H1 (cell line): Measurements from ENCODE around the gene CPNE4. TPM values are rescaled to one million over a fixed set of nuclear protein-coding genes. Genes with fewer than 3 reads are reported as not detected.

ENCODE experiments used
- CTCF ChIA-PET: fragments of 300-600 bp; sonication (Branson Sonifier 250); formaldehyde crosslinking; loops from one replicate; lab custom pipeline; 2021; ENCODE audit not compliant: partially characterized antibody; lab: Charles Lee
- POLR2A ChIA-PET: fragments of 300-600 bp; sonication (Branson Sonifier 250); formaldehyde crosslinking; loops from one replicate; lab custom pipeline; 2021; ENCODE audit warnings: inconsistent platforms; ENCODE audit not compliant: partially characterized antibody; lab: Charles Lee
- DNase-seq, 2 experiments: peaks; one replicate each; pipeline versions ENCODE4 v3.0.0 to v3.0.0-alpha.2; 2010 to 2022; ENCODE audit warnings: low spot score in 2 of 2, low read depth in 1 of 2, mixed read lengths in 1 of 2
- FAIRE-seq: peaks from 2 replicates; lab custom pipeline; 2011; peaks lifted over from hg19 to GRCh38; lab: Jason Lieb, UNC
- H2AFZ ChIP-seq: 2 replicates; pipeline ENCODE4 v1.8.1; 2012; ENCODE audit warnings: low read length, inconsistent platforms
- H2AK5ac ChIP-seq: 2 replicates; pipeline ENCODE4 v1.6.1; 2013; ENCODE audit warnings: low read depth, low read length
- H2BK120ac ChIP-seq: replicated peaks from 2 replicates; pipeline ENCODE3; 2013; ENCODE audit warnings: low read depth, low read length, inconsistent platforms
- H2BK12ac ChIP-seq: 2 replicates; pipeline ENCODE4 v1.6.1; 2013; ENCODE audit warnings: low read depth, low read length
- H2BK15ac ChIP-seq: 2 replicates; pipeline ENCODE4 v1.6.1; 2013; ENCODE audit warnings: low read length
- H2BK20ac ChIP-seq: 2 replicates; pipeline ENCODE4 v1.6.1; 2013; ENCODE audit warnings: low read length
- H2BK5ac ChIP-seq: 2 replicates; pipeline ENCODE4 v1.6.1; 2013; ENCODE audit warnings: low read depth, low read length
- H3K14ac ChIP-seq: 2 replicates; pipeline ENCODE4 v1.6.1; 2013; ENCODE audit warnings: inconsistent platforms; ENCODE audit not compliant: insufficient read length
- H3K18ac ChIP-seq: 2 replicates; pipeline ENCODE4 v1.6.1; 2013; ENCODE audit warnings: low read length; ENCODE audit errors: extremely low read depth
- H3K23ac ChIP-seq: 2 replicates; pipeline ENCODE4 v1.6.1; 2013; ENCODE audit warnings: inconsistent platforms; ENCODE audit not compliant: insufficient read length
- H3K23me2 ChIP-seq: 2 replicates; pipeline ENCODE4 v1.6.1; 2013; ENCODE audit warnings: low read depth, low read length
- H3K27ac ChIP-seq: 2 replicates; pipeline ENCODE4 v1.6.1; 2011; ENCODE audit warnings: low read depth, low read length, inconsistent platforms
- H3K27me3 ChIP-seq, 4 experiments: replicated peaks in 1 of 4; 1 replicate in 1 of 4; 2 replicates in 3 of 4; pipeline versions ENCODE4 v1.6.1 to v1.8.1; 2011 to 2013; ENCODE audit warnings: low read length in 3 of 4, mild to moderate bottlenecking in 3 of 4, inconsistent platforms in 2 of 4, mixed read lengths in 2 of 4, moderate library complexity in 1 of 4; ENCODE audit not compliant: control insufficient read depth in 3 of 4, insufficient read depth in 3 of 4; ENCODE audit errors: extremely low read depth in 1 of 4
- H3K36me3 ChIP-seq, 4 experiments: 2 replicates each; pipeline versions ENCODE4 v1.6.1 to v1.8.1; 2011 to 2013; ENCODE audit warnings: mild to moderate bottlenecking in 4 of 4, low read length in 3 of 4, moderate library complexity in 2 of 4, control low read depth in 1 of 4, inconsistent platforms in 1 of 4; ENCODE audit not compliant: insufficient read depth in 4 of 4, control insufficient read depth in 2 of 4
- H3K4ac ChIP-seq: replicated peaks from 2 replicates; pipeline ENCODE3; 2013; ENCODE audit warnings: low read length, low read depth, mixed read lengths, inconsistent platforms; ENCODE audit not compliant: insufficient read length
- H3K4me1 ChIP-seq, 4 experiments: replicated peaks in 1 of 4; 1 replicate in 1 of 4; 2 replicates in 3 of 4; pipeline versions ENCODE4 v1.6.1 to v1.8.1; 2011 to 2013; ENCODE audit warnings: low read length in 3 of 4, inconsistent platforms in 2 of 4, mixed read lengths in 1 of 4; ENCODE audit not compliant: insufficient read depth in 4 of 4, control insufficient read depth in 3 of 4
- H3K4me2 ChIP-seq, 2 experiments: 2 replicates each; pipeline versions ENCODE4 v1.6.1 to v1.8.1; 2011 to 2013; ENCODE audit warnings: low read depth in 2 of 2, low read length in 2 of 2, control low read depth in 1 of 2, inconsistent platforms in 1 of 2, mild to moderate bottlenecking in 1 of 2; ENCODE audit not compliant: insufficient read depth in 1 of 2
- H3K4me3 ChIP-seq, 4 experiments: fragments of 200-600, 300-600 bp in 1 of 4; sonication (generic), shearing (Covaris generic), sonication (Bioruptor Twin) in 1 of 4; 2 replicates each; pipeline versions ENCODE4 v1.5.1 to v1.8.1; 2011 to 2016; ENCODE audit warnings: low read length in 4 of 4, low read depth in 3 of 4, control low read depth in 2 of 4, inconsistent platforms in 2 of 4, mild to moderate bottlenecking in 2 of 4, mixed read lengths in 1 of 4, moderate library complexity in 1 of 4; ENCODE audit not compliant: insufficient read depth in 2 of 4; ENCODE audit errors: extremely low read depth in 1 of 4
- H3K56ac ChIP-seq: replicated peaks from 2 replicates; pipeline ENCODE3; 2013; ENCODE audit warnings: low read depth, mild to moderate bottlenecking, mixed read lengths, low read length, inconsistent platforms; ENCODE audit not compliant: insufficient read length
- H3K79me1 ChIP-seq: 2 replicates; pipeline ENCODE4 v1.6.1; 2013; ENCODE audit warnings: low read depth, low read length, control low read depth
- H3K79me2 ChIP-seq, 2 experiments: 2 replicates each; pipeline versions ENCODE4 v1.6.1 to v1.8.1; 2012 to 2013; ENCODE audit warnings: low read length in 2 of 2, mild to moderate bottlenecking in 2 of 2, inconsistent platforms in 1 of 2; ENCODE audit not compliant: insufficient read depth in 2 of 2, control insufficient read depth in 1 of 2
- H3K9ac ChIP-seq, 4 experiments: replicated peaks in 1 of 4; 1 replicate in 1 of 4; 2 replicates in 3 of 4; pipeline versions ENCODE4 v1.6.1 to v1.8.1; 2011 to 2013; ENCODE audit warnings: low read depth in 3 of 4, low read length in 3 of 4, control low read depth in 2 of 4, mild to moderate bottlenecking in 2 of 4, moderate library complexity in 2 of 4, inconsistent platforms in 1 of 4; ENCODE audit errors: extremely low read depth in 1 of 4
- H3K9me3 ChIP-seq, 2 experiments: 2 replicates each; pipeline versions ENCODE4 v1.6.1 to v1.8.1; 2012 to 2013; ENCODE audit warnings: mild to moderate bottlenecking in 2 of 2, moderate library complexity in 2 of 2, control low read depth in 1 of 2, inconsistent platforms in 1 of 2, low read depth in 1 of 2, low read length in 1 of 2, mixed read lengths in 1 of 2; ENCODE audit not compliant: insufficient read depth in 2 of 2
- H4K20me1 ChIP-seq, 2 experiments: replicated peaks in 1 of 2; 2 replicates each; pipeline versions ENCODE3 to v1.8.1; 2011 to 2013; ENCODE audit warnings: inconsistent platforms in 2 of 2, low read length in 2 of 2, mild to moderate bottlenecking in 1 of 2; ENCODE audit not compliant: insufficient read depth in 2 of 2, control insufficient read depth in 1 of 2
- H4K5ac ChIP-seq: 2 replicates; pipeline ENCODE4 v1.6.1; 2013; ENCODE audit warnings: low read length, low read depth, mixed read lengths, inconsistent platforms; ENCODE audit not compliant: insufficient read length
- H4K8ac ChIP-seq: 2 replicates; pipeline ENCODE4 v1.8.0; 2013; ENCODE audit warnings: mild to moderate bottlenecking, moderate library complexity, low read length, inconsistent platforms; ENCODE audit not compliant: insufficient read depth; ENCODE audit errors: extremely low read depth
- H4K91ac ChIP-seq: replicated peaks from 2 replicates; pipeline ENCODE3; 2013; ENCODE audit warnings: low read length, mixed read lengths, inconsistent platforms; ENCODE audit not compliant: insufficient read length
- CBX8 ChIP-seq: fragments of 300-800, 300-1000 bp; sonication (generic); IDR thresholded peaks from 2 replicates; pipeline ENCODE4 v1.7.1; 2016; ENCODE audit warnings: low read depth, low read length, borderline replicate concordance
- JUN ChIP-seq: IDR thresholded peaks from 2 replicates; pipeline ENCODE4 v1.6.1; 2011; ENCODE audit warnings: low read depth, mild to moderate bottlenecking, improper control_type of control experiment, low read length
- POLR2A ChIP-seq, 2 experiments: IDR thresholded peaks; 1 replicate in 1 of 2; 2 replicates in 1 of 2; pipeline ENCODE4 v1.6.1; 2011; ENCODE audit warnings: low read depth in 2 of 2, low read length in 2 of 2, mild to moderate bottlenecking in 2 of 2; ENCODE audit errors: control extremely low read depth in 1 of 2
- WGBS, 2 experiments: shearing (Covaris generic) in 1 of 2; methylation state at CpG; one replicate each; pipeline versions ENCODE4 v1.1.6 to v1.1.7; 2013 to 2015; ENCODE audit warnings: low lambda C conversion rate in 2 of 2, mixed read lengths in 2 of 2, inconsistent platforms in 1 of 2, low coverage in 1 of 2, missing lambda C conversion rate in 1 of 2; ENCODE audit not compliant: insufficient replicate concordance in 2 of 2, insufficient coverage in 1 of 2, insufficient read length in 1 of 2; ENCODE audit errors: extremely low coverage in 1 of 2, missing lambda C conversion rate in 1 of 2; 5-methylcytosine and 5-hydroxymethylcytosine counted together
- polyA plus RNA-seq, 7 experiments: library from polyadenylated mRNA; depleted of rRNA in 3 of 7; stranded (reverse) in 5 of 7; unstranded in 2 of 7; fragments of >200 nt in 5 of 7; fragments of 200-250 nt in 2 of 7; gene quantifications; 1 replicate in 5 of 7; 2 replicates in 1 of 7; 4 replicates in 1 of 7; pipeline versions ENCODE4 v1.2.1 to v1.2.3, GENCODE V29; 2011 to 2013; ENCODE audit warnings: missing spikeins in 2 of 7, mixed read lengths in 2 of 7
- total RNA-seq: library from RNA; stranded (reverse); fragmentation: NEBNext Ultra II Directional; extraction: Animal tissue kit (Norgen Biotek cat#: 25700); gene quantifications from 2 replicates; pipeline ENCODE4 v1.2.1, GENCODE V29; 2021
- TF ChIP-seq, protein P1 (sequence below): IDR thresholded peaks from 2 replicates; pipeline ENCODE4 v1.6.1; 2012; ENCODE audit warnings: inconsistent platforms
- TF ChIP-seq, protein P2 (sequence below): IDR thresholded peaks from 2 replicates; pipeline ENCODE4 v1.6.1; 2011; ENCODE audit warnings: low read length, improper control_type of control experiment

CPNE4 gene
- total and polyA plus RNA-seq, 2 of the 8 experiments (the other 6 are each of a cell fraction or from before 2014, with no cell fraction given) = 0.82 to 3.8 TPM

- FAIRE-seq = no peak
- no peak overlapping the region for H2AFZ ChIP-seq
- H4K91ac ChIP-seq = no peak overlapping the region
- H3K56ac ChIP-seq = no peak overlapping the region
- H3K36me3 ChIP-seq = no peaks in the 10 kb centered on the region
- WGBS, 2 experiments = 92% methylated on average over 3 of the region's 3 CpGs; no CpG with 5 or more reads in 1 of the 2 experiments
- H2BK12ac ChIP-seq = no peak overlapping the region
- peaks cover 0 to 1% (median 0%) of the 10 kb centered on the region in 4 experiments; a peak in 1 of 7 replicates for H3K27me3 ChIP-seq
- H3K79me2 ChIP-seq = no peaks in the 10 kb centered on the region
- H3K79me1 ChIP-seq = no peaks in the 10 kb centered on the region
- no peak overlapping the region for H2BK120ac ChIP-seq
- no peak overlapping the region for H2AK5ac ChIP-seq
- no peaks in the 10 kb centered on the region for H4K20me1 ChIP-seq
- no peaks in the 10 kb centered on the region for H3K9me3 ChIP-seq
- no peak overlapping the region for H2BK15ac ChIP-seq
- no peak overlapping the region for H4K5ac ChIP-seq
- no peaks in the 10 kb centered on the region for H3K4me1 ChIP-seq
- no peak overlapping the region for H3K4me3 ChIP-seq
- H3K4me2 ChIP-seq = no peak overlapping the region
- H4K8ac ChIP-seq = no peak overlapping the region
- TF ChIP-seq JUN (no peak), CBX8 (no peak), POLR2A (IDR thresholded peaks at IDR 0.05; ENCODE audit: control extremely low read depth in 1 of 2, low read depth in 2 of 2, low read length in 2 of 2) (no peak)
- TF ChIP-seq, protein P1, sequence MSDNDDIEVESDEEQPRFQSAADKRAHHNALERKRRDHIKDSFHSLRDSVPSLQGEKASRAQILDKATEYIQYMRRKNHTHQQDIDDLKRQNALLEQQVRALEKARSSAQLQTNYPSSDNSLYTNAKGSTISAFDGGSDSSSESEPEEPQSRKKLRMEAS = no peak
- TF ChIP-seq, protein P2, sequence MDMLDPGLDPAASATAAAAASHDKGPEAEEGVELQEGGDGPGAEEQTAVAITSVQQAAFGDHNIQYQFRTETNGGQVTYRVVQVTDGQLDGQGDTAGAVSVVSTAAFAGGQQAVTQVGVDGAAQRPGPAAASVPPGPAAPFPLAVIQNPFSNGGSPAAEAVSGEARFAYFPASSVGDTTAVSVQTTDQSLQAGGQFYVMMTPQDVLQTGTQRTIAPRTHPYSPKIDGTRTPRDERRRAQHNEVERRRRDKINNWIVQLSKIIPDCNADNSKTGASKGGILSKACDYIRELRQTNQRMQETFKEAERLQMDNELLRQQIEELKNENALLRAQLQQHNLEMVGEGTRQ = no peak
- H2BK20ac ChIP-seq = no peak overlapping the region
- H3K14ac ChIP-seq = no peak overlapping the region
- H3K9ac ChIP-seq = no peak overlapping the region
- CTCF ChIA-PET = no interaction called here
- no peaks in the 10 kb centered on the region; the same call in 1 of the 2 replicates for H3K23me2 ChIP-seq
- H2BK5ac ChIP-seq = no peak overlapping the region
- no peak overlapping the region for H3K23ac ChIP-seq
- DNase-seq = no peak
- no peak overlapping the region for H3K18ac ChIP-seq
- H3K27ac ChIP-seq = no peak overlapping the region
- no peak overlapping the region for H3K4ac ChIP-seq
- POLR2A ChIA-PET = no interaction called here
Observed at GRCh38 chr3:131630097-131630496, 404.7 kb downstream of the CPNE4 start.
